NCI-H748 treated with DMSO at 0.1 percent for 48 hours (cell line): ENCODE results near the gene CDCA4.
"Not testable (repeated sequence)": the region's sequence is repeated elsewhere in the genome, so short reads cannot be mapped to it uniquely, and the experiment has no call there.

Experiments used
- DNase-seq: peaks from one replicate; lab custom pipeline; 2025; lab: John Stamatoyannopoulos, UW

The CDCA4 gene

DNA sequence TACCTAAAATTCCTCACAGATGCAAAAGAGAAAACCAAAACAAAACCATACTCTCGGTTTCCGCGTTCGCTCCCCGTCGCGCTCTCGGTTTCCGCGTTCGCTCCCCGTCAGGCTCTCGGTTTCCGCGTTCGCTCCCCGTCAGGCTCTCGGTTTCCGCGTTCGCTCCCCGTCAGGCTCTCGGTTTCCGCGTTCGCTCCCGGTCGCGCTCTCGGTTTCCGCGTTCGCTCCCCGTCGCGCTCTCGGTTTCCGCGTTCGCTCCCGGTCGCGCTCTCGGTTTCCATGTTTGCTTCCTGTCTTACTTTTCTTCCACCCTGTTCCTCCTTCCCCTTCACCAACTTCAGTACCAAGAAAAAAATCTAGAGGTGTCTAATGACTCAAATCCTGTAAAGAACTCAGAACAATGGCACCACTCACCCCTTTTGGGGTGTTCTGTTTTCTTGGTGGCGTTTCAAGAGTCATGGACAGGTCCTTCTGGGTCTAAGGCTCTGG, 12.6 kb upstream of the CDCA4 start:
- not testable (repeated sequence) for DNase-seq

DNA sequence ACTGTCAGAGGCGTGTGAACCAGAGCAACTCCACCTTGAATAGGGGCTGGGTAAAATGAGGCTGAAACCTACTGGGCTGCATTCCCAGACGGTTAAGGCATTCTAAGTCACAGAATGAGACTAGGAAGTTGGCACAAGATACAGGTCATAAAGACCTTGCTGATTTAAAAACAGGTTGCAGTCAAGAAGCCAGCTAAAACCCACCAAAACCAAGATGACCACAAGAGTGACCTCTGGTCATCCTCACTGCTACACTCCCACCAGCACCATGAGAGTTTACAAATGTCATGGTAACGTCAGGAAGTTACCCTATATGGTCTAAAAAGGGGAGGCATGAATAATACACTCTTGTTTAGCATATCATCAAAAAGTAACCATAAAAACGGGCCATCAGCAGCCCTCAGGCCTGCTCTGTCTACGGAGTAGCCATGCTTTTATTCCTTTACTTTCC, 11.6 kb upstream of the CDCA4 start:
- DNase-seq = not testable (repeated sequence)

DNA sequence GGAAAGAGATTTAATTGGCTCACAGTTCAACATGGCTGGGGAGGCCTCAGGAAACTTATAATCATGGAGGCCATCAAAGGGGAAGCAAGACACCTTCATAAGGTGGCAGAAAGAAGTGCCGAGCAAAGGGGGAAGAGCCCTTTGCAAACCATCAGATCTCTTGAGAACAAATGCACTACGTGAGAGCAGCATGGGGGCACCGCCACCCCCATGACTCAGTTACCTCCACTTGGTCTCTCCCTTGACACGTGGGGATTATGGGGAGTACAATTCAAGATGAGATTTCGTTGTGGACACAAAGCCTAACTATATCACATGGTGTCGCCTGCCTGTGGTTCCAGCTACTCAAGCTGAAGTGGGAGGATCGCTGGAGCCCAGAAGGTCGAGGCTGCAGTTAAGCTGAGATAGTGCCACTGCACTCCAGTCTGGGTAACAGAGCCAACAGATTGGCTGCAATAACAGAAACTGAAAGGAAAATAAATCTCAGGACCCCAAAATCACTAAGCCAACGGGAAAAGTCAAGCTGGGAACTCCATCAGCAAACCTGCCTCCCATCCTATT, 10.0 kb upstream of the CDCA4 start:
- no peak for DNase-seq

DNA sequence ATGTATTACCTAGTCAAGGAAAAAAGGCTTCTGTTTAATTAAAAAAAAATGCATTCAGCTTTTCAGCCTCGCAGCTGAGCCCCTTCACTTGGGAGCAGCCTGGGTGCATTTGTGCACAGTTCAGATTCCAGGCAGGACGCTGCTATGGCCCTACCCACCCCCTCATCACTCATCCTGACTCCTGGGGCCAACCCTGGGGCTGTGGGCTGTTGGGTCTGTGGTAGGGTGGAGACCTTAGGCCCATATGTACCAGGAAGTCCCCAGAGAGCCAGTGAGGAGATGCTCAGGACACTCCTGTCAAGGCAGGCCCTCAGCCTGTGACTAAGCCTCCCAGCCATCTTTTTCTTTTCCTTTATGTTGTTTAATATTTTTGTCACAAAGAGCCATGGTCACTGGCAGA, 9.3 kb upstream of the CDCA4 start:
- DNase-seq = no peak

DNA sequence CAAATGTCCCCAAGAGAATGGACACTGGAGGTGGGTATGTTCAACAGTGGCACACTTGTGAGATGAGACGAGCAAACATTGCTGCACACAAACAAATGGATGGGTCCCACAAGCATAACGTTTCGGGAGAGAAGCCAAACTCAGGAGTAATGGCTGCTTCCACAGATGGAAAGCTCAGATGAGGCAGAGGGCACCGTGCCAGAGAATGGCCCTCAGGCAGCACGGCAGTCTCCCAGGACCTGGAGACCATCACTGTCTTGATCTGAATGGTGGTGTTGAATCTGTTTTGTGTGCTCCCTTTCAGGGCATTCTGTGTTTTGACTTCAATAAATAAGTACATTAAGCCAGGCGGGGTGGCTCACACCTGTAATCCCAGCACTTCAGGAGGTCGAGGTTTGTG, 8.5 kb upstream of the CDCA4 start:
- no peak for DNase-seq

DNA sequence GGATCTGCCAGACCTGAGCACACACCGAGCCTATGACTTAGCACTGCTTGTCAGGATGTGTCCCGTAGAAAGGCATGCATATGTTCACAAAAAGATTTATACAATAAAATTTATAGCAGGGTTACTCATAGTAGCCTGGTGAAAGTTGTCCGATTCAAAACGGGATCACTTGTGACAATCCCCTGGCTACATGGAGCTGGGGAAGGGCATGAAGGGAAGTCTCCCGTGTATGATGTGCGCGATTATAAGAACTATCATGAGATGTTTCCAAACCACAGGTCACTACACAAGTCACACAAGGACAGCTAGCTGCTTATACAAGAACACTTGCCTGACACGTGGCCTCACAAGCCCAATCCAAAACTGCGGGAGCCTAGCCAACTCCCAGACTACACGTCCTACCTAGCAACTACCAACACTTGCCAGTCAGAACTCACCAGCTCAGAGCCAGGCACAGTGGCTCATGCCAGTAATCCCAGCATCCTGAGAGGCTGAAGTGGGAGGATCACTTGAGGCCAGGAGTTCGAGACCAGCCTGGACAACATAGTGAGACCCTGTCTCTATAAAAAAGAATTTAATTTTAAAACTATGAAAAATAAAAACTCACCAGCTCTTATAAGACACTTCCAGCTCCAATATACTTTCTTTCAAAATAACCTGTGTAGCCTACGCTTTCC, 7.5 kb upstream of the CDCA4 start:
- no peak for DNase-seq

DNA sequence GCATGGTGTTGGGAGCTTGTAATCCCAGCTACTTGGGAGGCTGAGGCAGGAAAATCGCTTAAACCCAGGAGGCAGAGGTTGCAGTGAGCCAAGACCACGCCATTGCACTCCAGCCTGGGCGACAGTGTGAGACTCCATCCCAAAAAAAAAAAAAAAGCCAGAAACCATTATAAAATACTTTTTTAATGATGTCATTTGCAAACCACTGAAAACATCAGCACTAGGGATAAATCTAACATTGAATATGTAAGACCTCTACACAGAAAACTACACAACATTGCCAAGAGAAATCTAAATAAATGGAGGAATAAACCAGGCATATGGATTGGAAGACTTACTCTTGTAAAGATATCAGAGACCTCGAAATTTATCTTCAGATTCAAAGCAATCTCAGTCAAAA, 6.8 kb upstream of the CDCA4 start:
- not testable (repeated sequence) for DNase-seq

DNA sequence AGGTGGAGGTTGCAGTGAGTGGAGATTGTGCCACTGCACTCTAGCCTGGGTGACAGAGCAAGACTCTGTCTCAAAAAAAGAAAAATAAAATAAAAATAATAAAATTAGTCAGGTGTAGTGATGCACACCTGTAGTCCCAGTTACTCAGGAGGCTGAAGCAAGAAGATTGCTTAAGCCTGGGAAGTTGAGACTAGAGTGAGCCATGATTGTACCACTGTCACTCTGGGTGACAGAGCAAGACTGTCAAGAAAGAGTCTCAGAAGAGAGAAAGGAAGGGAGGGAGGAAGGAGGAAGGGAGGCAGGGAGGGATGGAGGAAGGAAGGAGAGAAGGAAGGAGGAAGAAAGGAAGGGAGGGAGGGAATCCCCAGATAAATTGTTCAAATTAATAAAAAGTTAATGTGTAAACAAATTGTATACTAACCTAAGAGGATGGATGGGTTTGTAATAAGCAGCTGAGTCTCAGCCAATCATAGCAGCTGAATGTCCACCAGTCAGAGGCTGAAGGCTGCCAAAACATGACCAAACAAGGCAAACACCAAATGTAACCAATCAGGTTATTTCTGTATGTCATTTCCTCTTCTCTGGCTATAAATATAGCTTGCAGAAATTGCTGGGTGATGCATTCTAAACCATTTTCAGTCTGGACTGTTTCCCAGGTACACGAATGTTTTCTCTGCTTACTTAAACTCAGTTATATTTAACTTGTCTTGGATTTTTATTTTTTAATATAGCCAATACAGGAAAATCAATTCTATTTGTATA, 6.1 kb upstream of the CDCA4 start:
- no peak for DNase-seq

DNA sequence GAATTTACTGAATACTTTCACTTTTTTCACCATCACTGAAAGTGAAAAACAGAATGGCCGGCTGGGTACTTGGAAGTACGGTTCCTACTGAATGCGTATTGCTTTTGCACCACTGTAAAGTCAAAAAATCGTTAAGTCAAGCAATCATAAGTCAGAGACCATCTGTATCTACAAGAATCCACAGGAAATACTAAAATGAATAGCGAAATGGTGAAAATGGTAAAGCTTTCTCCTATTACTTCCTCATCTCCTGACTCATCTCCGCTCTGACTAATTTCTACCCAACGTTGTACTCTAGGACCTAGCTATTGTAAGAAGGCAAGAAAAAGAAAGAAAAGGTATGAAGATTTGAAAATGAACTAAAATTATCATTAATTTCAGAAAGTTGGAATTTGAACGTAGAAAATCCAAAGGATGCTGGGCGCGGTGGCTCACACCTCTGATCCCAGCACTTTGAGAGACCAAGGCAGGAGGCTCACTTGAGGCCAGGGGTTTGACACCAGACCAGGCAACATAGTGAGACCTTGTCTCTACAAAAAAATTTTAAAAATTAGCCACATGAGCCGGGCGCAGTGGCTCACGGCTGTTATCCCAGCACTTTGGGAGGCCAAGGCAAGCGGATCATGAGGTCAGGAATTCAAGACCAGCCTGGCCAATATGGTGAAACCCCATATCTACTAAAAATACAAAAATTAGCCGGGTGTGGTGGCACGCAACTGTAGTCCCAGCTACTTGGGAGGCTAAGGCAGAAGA, 5.3 kb upstream of the CDCA4 start:
- no peak for DNase-seq

DNA sequence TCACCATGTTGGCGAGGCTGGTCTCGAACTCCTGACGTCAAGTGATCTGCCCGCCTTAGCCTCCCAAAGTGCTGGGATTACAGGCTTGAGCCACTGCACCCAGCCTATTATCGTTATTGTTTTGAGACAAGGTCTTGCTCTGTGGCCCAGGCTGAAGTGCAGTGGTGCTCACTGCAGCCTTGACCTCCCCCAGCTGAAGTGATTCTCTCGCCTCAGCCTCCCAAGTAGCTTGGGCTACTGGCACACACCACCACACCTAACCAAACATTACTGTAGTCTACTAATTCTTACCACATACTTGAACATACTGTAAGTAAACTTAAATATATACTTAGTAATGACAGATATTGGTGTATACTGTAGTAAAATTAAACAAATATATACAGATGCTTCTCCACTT, 4.5 kb upstream of the CDCA4 start:
- no peak for DNase-seq

DNA sequence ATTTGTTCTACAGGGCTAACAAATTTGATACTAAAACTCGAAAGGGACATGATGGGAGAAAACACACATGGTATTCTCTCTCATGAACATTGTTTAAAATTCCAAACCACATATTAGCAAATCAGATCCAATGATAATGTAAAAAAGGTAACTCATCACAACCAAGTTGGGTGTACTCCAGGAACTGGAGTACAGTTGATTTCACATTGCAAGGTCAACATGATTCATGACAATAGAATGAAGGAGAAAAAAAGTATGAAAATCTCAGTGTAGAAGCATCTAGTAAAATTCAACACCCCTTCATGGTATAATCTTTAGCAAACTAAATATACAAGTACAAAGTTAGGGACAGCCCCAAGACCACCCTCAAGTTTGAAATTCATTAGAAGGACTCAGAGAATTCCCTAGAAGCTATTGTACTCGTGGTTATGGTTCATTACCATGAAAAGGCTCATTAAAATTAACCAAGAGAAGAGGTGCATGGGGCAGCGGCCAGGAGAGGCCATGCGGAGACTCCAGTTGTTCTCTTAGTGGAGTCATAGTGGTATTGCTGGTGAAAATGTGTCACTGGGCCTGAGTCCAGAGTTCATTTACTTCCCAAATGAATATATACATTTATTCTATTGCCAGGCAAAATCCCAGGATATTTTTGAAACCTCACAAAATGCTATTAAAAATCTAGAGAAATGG, 3.1 kb upstream of the CDCA4 start:
- no peak for DNase-seq

DNA sequence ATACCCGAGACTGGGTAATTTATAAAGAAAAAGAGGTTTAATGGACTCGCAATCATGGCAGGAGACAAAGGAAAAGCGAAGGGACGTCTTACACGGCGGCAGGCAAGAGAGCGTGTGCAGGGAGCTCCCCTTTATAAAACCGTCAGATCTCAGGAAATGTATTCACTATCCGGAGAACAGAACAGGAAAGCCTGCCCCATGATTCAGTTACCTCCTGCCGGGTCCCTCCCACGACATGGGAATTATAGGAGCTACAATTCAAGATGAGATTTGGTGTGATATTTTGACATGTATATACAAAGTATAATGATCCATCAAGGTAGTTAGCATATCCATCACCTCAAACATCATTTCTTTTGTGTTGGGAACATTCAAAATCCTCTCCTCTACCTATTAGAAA, 2.3 kb upstream of the CDCA4 start:
- DNase-seq = no peak

DNA sequence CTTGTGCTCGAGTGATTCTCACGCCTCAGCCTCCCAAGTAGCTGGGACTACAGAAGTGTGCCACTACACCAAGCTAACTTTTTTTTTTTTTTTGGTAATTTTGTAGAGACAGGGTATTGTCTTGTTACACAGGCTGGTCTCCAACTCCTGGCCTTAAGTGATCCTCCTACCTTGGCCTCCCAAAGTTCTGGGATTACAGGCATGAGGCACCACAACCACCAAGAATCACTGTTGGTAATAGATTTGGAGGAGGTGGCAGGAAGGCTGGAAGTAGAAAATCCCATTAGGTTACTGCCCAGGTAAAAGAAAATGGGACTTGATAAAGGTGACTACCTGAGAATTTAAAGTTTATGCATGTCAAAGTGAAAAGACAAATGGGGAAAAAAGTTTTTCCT, 1.4 kb upstream of the CDCA4 start:
- DNase-seq = no peak

DNA sequence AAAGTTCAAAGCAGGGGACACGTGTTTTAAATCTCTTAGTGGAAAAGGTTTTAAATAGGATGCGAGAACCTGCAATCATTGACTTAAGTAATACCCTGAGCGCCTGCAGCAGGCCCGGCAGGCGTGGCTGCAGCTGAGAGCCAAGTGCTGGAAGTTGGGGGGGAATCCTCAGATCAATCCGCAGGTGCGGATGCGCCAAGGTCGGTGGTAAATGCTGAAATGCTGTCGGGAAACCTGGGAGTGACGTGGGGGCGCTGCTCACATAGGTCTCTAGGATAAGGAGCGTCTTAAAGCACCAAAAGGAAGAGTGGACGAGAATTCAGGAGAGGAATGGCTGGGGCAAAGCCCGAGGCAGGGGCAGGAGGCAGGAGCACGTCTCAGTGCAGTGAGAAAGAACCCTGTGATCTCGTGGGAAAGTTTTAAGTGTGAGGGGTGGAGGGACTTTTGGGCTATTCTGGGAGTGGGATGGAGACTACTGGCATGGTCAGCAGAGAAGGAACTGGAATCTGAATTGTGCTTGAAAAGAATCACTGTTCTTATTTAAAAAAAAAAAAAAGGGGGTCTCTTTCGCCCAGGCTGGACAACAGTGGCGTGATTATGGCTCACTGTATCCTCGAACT, 883 bp upstream of the CDCA4 start:
- peak; percentile 78 for DNase-seq

DNA sequence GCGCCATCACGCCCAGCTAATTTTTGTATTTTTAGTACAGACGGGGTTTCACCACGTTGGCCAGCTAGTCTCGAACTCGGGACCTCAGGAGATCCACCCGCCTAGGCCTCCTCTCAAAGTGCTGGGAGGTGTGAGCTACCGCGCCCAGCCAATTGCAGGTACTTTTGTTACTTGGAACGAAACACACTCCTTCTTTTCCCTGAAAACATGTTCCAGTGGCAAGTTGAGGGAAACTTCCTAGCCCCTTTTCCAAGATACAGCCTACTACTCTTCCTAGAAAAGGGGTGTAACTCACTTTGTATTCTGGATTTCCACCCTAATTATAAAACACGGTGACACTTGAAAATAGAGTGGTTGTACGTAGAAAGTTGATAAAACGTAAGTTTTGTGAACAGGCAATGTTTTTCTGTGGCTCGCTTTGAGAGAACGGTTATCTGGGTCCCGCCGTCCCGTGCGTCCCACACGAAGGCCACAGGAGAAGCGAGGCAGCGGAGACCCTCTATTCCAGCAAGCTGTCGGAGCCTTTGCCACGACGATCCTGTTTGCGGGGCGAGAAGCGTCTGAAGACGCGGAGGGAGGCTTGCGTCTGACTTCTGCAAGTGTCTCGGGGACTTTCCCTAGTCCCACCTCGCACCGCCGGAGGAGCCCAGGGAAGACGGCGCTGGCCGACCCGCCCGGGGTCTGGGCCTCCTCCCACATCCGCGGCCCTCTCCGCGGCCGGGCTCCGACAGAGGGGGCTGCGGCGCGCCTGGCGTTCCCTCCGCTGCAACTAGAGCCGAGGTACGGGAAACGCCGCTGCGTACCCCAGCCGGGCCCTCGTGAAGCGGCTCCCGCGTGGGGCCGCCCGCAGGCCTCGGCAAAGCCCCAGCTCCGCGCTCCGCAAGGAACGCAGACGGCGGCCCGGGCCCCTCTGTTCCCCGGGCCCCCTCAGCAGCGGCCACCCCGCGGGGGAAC, 745 bp downstream of the CDCA4 start:
- DNase-seq = peak; percentile 26

DNA sequence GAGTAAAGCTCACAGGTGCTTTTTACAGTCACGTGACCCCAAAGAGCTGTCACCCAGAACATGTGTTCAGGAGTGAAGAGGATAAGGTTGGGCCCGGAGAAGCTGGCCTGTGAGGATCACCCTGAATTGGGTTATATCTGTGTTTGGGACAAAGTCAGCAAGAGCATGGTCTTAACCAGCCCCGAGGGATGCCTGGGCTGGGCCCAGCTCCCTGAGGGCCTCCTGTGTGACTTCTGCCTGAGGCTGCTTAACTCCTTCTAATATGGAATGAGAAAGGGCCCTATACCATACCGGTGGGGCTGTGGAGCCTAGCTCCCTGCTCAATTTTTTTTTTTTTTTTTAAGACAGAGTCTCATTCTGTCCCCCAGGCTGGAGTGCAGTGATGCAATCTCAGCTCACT, 2.5 kb downstream of the CDCA4 start:
- no peak for DNase-seq

DNA sequence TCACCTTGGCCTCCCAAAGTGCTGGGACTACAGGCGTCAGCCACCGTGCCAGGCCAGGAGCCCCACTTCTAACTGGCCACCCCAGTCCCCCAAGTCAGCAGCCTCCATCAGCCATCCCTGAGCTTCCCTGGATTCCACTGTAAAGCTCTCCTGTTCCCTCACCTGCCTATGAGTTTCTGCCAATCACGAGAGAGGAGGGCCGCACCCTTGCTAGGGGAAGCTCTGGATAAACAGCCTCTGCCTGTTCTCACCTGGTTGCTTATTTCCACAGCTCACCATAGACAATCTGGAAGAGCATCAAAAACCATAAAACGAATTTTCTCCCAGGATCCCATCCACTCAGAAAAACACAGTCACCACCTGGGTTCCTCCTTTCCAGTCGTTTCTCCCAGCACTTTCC, 5.0 kb downstream of the CDCA4 start:
- no peak for DNase-seq

DNA sequence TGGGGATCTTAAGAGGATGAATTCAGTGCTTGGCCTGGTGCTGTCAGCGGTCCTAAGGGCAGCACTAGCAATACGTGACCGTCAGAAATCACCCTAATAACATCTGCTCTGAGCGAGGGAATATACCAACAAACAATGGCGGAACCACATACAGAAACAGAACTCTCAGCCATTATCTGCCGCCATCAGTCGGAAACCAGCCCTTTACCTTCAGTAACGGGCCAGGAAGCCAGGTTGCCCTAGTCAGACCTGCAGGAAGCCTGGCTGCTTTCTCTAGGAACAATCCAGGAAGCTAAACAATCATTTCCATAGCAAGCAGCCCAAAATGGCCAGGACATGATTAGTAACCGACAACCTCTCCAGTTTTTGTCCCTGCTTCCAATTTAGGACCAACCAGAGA, 5.6 kb downstream of the CDCA4 start:
- DNase-seq = no peak

DNA sequence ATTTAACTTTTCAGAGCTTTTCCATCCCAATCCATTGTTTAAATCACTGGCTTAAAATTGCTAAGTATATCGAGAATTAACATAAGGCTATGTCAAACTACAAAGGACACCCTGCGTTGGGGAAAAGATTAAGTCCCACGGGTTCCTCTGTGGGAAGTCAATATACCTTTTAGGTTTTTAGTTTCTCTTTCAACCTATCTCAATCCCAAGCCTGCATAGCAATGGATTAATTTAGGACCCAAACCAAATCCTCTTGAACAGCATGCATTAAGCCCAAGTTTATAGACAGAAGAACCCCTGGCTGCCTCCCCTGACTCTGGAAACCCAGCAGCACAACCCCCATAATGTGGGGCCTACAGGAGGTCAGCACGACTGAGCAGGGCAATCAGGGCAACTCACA, 6.3 kb downstream of the CDCA4 start:
- no peak for DNase-seq

DNA sequence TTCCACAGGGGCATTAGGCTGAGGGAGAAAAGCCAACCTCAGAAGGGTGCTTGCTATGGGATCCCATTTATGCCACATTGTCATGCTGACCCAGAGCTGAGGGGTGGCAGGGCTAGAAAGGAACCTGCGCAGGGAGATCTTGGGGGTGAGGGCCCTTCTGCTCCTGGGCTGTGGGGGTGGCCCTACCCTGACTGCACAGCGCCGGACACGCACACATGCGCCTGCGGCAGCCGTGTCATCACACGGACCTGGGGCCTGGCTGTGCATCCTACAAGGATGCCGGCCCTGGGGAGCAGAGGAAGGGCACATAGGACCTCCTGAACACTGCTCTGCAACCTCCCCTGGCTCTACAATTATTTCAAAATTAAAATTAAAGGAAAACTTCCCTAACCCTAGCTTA, 6.9 kb downstream of the CDCA4 start:
- no peak for DNase-seq
